GM23248 (cell line): Measurements from ENCODE around the gene CACNA1B.

Source experiments
- EZH2 ChIP-seq: fragments of 200-600 bp; sonication (generic); IDR thresholded peaks from 2 replicates; pipeline ENCODE4 v1.6.1; 2018; ENCODE audit warnings: antibody characterized with exemption, mild to moderate bottlenecking; ENCODE audit not compliant: insufficient read depth, poor library complexity, severe bottlenecking
- EZH2phosphoT487 ChIP-seq: fragments of 200-600 bp; sonication (generic); IDR thresholded peaks from 2 replicates; pipeline ENCODE4 v1.6.1; 2018; ENCODE audit warnings: antibody characterized with exemption, moderate library complexity, mild to moderate bottlenecking, low read depth; ENCODE audit not compliant: insufficient read depth

- TF ChIP-seq EZH2phosphoT487 (no peak), EZH2 (no peak)
Observed at GRCh38 chr9:137959641-137960411, 82.2 kb downstream of the CACNA1B start.
